ENCODE results near the gene RANBP1. TPM values are rescaled to one million over a fixed set of nuclear protein-coding genes. Genes with fewer than 3 reads are reported as not detected.

RANBP1 gene
- polyA plus RNA-seq, 1 of the 3 experiments (the other 2 are of a cell fraction), result 502 TPM

DNA sequence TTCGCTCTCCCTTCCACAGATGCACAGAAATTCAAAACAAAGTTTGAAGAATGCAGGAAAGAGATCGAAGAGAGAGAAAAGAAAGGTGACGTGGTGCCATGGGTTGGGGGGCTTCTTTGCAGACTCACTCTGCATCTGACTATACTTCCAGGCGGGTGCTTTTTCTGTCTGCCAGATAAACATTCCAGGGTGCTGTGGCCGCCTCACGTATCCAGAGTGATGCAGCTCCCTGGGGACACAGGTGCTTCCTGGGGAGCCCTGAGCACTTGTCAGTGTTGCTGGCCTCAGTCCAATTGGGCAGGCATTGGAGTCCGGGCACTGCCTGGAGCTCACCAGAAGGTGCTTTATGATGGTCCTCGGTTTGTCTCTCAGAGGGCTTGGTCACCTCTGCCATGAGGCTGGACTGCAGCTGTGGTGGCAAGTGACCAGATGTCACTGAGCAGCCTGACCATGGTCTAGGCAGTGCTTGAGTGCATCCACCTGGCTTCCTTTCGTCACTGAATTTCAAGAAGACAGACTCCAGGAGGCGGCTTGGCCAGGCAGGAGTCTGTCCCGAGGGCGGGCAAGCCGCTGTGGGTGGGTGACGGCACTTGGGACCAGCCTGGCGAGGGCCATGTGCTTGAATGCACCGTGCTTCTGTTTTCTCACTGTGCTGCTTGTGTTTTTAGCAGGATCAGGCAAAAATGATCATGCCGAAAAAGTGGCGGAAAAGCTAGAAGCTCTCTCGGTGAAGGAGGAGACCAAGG, 10.6 kb downstream of the RANBP1 start:
- Histone ChIP-seq H3K27me3 (ENCODE audit: insufficient read depth) (no peaks in the 10 kb centered on the region), H4K20me1 (ENCODE audit: insufficient read depth) (peaks cover 11% of the 10 kb centered on the region; the same call in 1 of the 2 replicates), H3K4me1 (ENCODE audit: control insufficient read depth in 1 of 2, insufficient read depth in 2 of 2, low read depth in 1 of 2, low read length in 1 of 2) (peaks cover 0 to 7% of the 10 kb centered on the region in 2 experiments; a peak in 1 of 4 replicates), H3K36me3 (replicated peaks in 1 of 2; ENCODE audit: control insufficient read depth in 1 of 2, insufficient read depth in 2 of 2, low read length in 1 of 2) (peaks cover 8 to 56% of the 10 kb centered on the region in 2 experiments), H3K4me2 (no peak overlapping the region), H3K9me3 (no peaks in the 10 kb centered on the region), H2AFZ (ENCODE audit: low read depth) (no peak overlapping the region), H3K9me2 (no peaks in the 10 kb centered on the region), H3K4me3 (ENCODE audit: low read depth in 2 of 2, low read length in 1 of 2) (no peak overlapping the region), H3K79me2 (ENCODE audit: insufficient read depth) (peaks cover 25% of the 10 kb centered on the region), H3K9ac (no peak overlapping the region), H3F3A (replicated peaks; ENCODE audit: insufficient read depth) (peaks cover 21% of the 10 kb centered on the region), H3K27ac (ENCODE audit: low read depth in 2 of 2, low read length in 1 of 2) (no peak overlapping the region)
- WGBS (ENCODE audit: low lambda C conversion rate), result 93% methylated on average over 18 of the region's 19 CpGs
- POLR2A ChIA-PET, result no interaction called here
- CTCF ChIA-PET, result no interaction called here
- TF ChIP-seq FOXJ3 (CRISPR knock-in tag; IDR thresholded peaks at IDR 0.05) (no peak), RXRA (IDR thresholded peaks at IDR 0.05; ENCODE audit: borderline replicate concordance, low read depth) (no peak)
- TF ChIP-seq, protein P1, sequence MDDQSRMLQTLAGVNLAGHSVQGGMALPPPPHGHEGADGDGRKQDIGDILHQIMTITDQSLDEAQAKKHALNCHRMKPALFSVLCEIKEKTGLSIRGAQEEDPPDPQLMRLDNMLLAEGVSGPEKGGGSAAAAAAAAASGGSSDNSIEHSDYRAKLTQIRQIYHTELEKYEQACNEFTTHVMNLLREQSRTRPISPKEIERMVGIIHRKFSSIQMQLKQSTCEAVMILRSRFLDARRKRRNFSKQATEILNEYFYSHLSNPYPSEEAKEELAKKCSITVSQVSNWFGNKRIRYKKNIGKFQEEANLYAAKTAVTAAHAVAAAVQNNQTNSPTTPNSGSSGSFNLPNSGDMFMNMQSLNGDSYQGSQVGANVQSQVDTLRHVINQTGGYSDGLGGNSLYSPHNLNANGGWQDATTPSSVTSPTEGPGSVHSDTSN (IDR thresholded peaks at IDR 0.05), result no peak
- DNase-seq, result no peak

DNA sequence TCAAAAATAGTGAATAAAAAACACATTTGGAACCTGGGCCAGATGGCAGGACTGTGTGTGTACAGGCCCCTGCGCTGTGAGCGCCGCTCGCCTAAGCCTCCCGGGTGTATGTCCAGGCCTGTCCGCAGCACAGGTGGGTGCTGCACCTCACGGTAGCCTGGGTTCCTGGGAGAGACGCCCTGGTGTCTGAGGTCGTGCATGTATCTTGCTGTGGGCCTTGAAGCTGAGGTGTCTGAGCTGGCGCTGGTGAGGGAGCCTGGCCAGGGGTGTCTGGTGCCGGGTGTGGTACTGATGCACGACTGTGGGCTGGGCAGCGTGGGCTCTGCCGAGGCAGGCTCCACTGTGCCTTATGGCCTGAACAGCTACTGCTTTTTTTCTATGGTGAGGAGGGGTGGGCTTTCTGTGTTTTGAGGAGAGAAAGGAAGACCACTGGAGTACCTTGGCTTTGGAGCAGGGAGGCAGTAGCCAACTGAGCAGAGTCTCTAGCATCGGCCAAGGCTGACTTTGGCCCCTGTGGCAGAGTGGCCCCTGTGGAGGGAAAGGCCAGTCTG, 11.5 kb downstream of the RANBP1 start:
- no peaks in the 10 kb centered on the region for H3K9me2 ChIP-seq
- CTCF ChIA-PET, result no interaction called here

More for the DNA sequence above, 11.5 kb downstream of the RANBP1 start:
- TF ChIP-seq TEAD4 (IDR thresholded peaks at IDR 0.05; ENCODE audit: borderline replicate concordance, insufficient read depth) (no peak), EZH2phosphoT487 (IDR thresholded peaks at IDR 0.05; ENCODE audit: borderline replicate concordance, low read depth) (no peak)
- TF ChIP-seq, protein P2, sequence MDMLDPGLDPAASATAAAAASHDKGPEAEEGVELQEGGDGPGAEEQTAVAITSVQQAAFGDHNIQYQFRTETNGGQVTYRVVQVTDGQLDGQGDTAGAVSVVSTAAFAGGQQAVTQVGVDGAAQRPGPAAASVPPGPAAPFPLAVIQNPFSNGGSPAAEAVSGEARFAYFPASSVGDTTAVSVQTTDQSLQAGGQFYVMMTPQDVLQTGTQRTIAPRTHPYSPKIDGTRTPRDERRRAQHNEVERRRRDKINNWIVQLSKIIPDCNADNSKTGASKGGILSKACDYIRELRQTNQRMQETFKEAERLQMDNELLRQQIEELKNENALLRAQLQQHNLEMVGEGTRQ (IDR thresholded peaks at IDR 0.05; ENCODE audit: borderline replicate concordance, low read depth, low read length), result no peak
- TF ChIP-seq, protein P3, sequence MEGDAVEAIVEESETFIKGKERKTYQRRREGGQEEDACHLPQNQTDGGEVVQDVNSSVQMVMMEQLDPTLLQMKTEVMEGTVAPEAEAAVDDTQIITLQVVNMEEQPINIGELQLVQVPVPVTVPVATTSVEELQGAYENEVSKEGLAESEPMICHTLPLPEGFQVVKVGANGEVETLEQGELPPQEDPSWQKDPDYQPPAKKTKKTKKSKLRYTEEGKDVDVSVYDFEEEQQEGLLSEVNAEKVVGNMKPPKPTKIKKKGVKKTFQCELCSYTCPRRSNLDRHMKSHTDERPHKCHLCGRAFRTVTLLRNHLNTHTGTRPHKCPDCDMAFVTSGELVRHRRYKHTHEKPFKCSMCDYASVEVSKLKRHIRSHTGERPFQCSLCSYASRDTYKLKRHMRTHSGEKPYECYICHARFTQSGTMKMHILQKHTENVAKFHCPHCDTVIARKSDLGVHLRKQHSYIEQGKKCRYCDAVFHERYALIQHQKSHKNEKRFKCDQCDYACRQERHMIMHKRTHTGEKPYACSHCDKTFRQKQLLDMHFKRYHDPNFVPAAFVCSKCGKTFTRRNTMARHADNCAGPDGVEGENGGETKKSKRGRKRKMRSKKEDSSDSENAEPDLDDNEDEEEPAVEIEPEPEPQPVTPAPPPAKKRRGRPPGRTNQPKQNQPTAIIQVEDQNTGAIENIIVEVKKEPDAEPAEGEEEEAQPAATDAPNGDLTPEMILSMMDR (IDR thresholded peaks at IDR 0.05), result no peak
- Histone ChIP-seq H3K4me2 (no peak overlapping the region), H3F3A (replicated peaks; ENCODE audit: insufficient read depth) (peaks cover 18% of the 10 kb centered on the region), H3K27ac (ENCODE audit: low read depth in 2 of 2, low read length in 1 of 2) (no peak overlapping the region), H3K36me3 (replicated peaks in 1 of 2; ENCODE audit: control insufficient read depth in 1 of 2, insufficient read depth in 2 of 2, low read length in 1 of 2) (peaks cover 7 to 49% of the 10 kb centered on the region in 2 experiments), H3K9ac (no peak overlapping the region), H2AFZ (ENCODE audit: low read depth) (no peak overlapping the region), H3K4me1 (ENCODE audit: control insufficient read depth in 1 of 2, insufficient read depth in 2 of 2, low read depth in 1 of 2, low read length in 1 of 2) (peaks cover 0 to 8% of the 10 kb centered on the region in 2 experiments; a peak in 1 of 4 replicates), H4K20me1 (ENCODE audit: insufficient read depth) (peaks cover 4% of the 10 kb centered on the region; the same call in 1 of the 2 replicates), H3K79me2 (ENCODE audit: insufficient read depth) (peaks cover 22% of the 10 kb centered on the region), H3K4me3 (ENCODE audit: low read depth in 2 of 2, low read length in 1 of 2) (no peak overlapping the region), H3K9me3 (no peaks in the 10 kb centered on the region), H3K27me3 (ENCODE audit: insufficient read depth) (no peaks in the 10 kb centered on the region)
- POLR2A ChIA-PET, result interaction anchor here (1.5 kb wide), 1 partner anchor 14 kb away, joined by 5 read pairs; no protein-coding TSS in a partner anchor
- 96% methylated on average over 11 of the region's 15 CpGs for WGBS (ENCODE audit: low lambda C conversion rate)
- DNase-seq, result no peak

Measured in SK-N-SH (cell line).